K562 (cell line): Measurements from ENCODE around the gene RNF168. TPM values are rescaled to one million over a fixed set of nuclear protein-coding genes. Genes with fewer than 3 reads are reported as not detected.

Experiments
- HLTF ChIP-seq: fragments of 450-650 bp; IDR thresholded peaks from 2 replicates; pipeline ENCODE4 v1.6.1; 2016
- HNRNPH1 ChIP-seq: fragments of 200-400 bp; formaldehyde crosslinking; optimal IDR thresholded peaks from 2 replicates; pipeline ENCODE3; 2017; ENCODE audit warnings: low read depth, mild to moderate bottlenecking, low read length, moderate library complexity
- HNRNPK ChIP-seq: fragments of 200-400 bp; formaldehyde crosslinking; IDR thresholded peaks from one replicate; pipeline ENCODE4 v1.6.1; 2018; ENCODE audit warnings: mild to moderate bottlenecking, low read depth, low read length; ENCODE audit not compliant: poor library complexity, severe bottlenecking
- IFI16 ChIP-seq: fragments of 250-450 bp; sonication (Bioruptor Pico); IDR thresholded peaks from 2 replicates; pipeline ENCODE4 v2.1.2; 2022; ENCODE audit warnings: mild to moderate bottlenecking, inconsistent platforms
- KAT2B ChIP-seq: IDR thresholded peaks from one replicate; pipeline ENCODE4 v1.6.1; 2012; ENCODE audit warnings: low read depth, mild to moderate bottlenecking, control low read depth, inconsistent platforms, low read length, moderate library complexity
- KDM5B ChIP-seq: fragments of 200-600 bp; sonication (generic); IDR thresholded peaks from 2 replicates; pipeline ENCODE4 v1.6.1; 2012; ENCODE audit warnings: low read depth, mild to moderate bottlenecking, moderate library complexity, low read length, control low read depth, inconsistent platforms; ENCODE audit not compliant: insufficient replicate concordance
- MAFG ChIP-seq: fragments of 450-650 bp; conservative IDR thresholded peaks from 2 replicates; pipeline ENCODE4 v1.6.1; 2016; ENCODE audit warnings: missing genetic modification characterization, missing compliant biosample characterization
- MBD1 ChIP-seq: fragments of 250-450 bp; sonication (Bioruptor Pico); IDR thresholded peaks from 2 replicates; pipeline ENCODE4 v1.8.0; 2022; ENCODE audit warnings: inconsistent platforms
- MEF2D ChIP-seq: conservative IDR thresholded peaks from 2 replicates; pipeline ENCODE4 v1.6.1; 2016; ENCODE audit warnings: low read depth, missing genetic modification characterization, missing compliant biosample characterization
- MXD1 ChIP-seq: fragments of 250-450 bp; sonication (Bioruptor Pico); IDR thresholded peaks from 2 replicates; pipeline ENCODE4 v1.8.0; 2021; ENCODE audit warnings: borderline replicate concordance, mild to moderate bottlenecking, moderate library complexity; ENCODE audit not compliant: poor library complexity, severe bottlenecking
- NR3C1 ChIP-seq: sonication (generic); formaldehyde crosslinking; IDR thresholded peaks from 2 replicates; pipeline ENCODE4 v1.8.1; 2022; ENCODE audit warnings: missing genetic modification reagents
- NRF1 ChIP-seq, 2 experiments: fragments of 450-650 bp; IDR thresholded peaks in 1 of 2; conservative IDR thresholded peaks in 1 of 2; 2 replicates each; pipeline ENCODE4 v1.6.1; 2014; ENCODE audit warnings: mild to moderate bottlenecking in 2 of 2
- PHF8 ChIP-seq: fragments of 200-600 bp; sonication (generic); IDR thresholded peaks from 2 replicates; pipeline ENCODE4 v1.6.1; 2012; ENCODE audit warnings: mixed run types, mild to moderate bottlenecking, inconsistent platforms, low read length, moderate library complexity, borderline replicate concordance
- RB1 ChIP-seq: fragments of 450-650 bp; IDR thresholded peaks from 2 replicates; pipeline ENCODE4 v1.6.1; 2017; ENCODE audit warnings: low read depth, mild to moderate bottlenecking
- RBM34 ChIP-seq: fragments of 200-400 bp; formaldehyde crosslinking; IDR thresholded peaks from 2 replicates; pipeline ENCODE4 v1.6.1; 2018; ENCODE audit warnings: low read length, borderline replicate concordance; ENCODE audit not compliant: insufficient read depth
- SIRT6 ChIP-seq: IDR thresholded peaks from one replicate; pipeline ENCODE4 v1.6.1; 2012; ENCODE audit warnings: low read depth, mild to moderate bottlenecking, control low read depth, inconsistent platforms, low read length, moderate library complexity
- SMAD3 ChIP-seq: fragments of 450-650 bp; formaldehyde crosslinking; conservative IDR thresholded peaks from 2 replicates; pipeline ENCODE4 v1.4.0; 2020; ENCODE audit warnings: mild to moderate bottlenecking
- SPI1 ChIP-seq: IDR thresholded peaks from 2 replicates; pipeline ENCODE4 v1.6.1; 2011; ENCODE audit warnings: low read depth, low read length, control low read depth, borderline replicate concordance
- TEAD1 ChIP-seq, 2 experiments: fragments of 450-650 bp in 1 of 2; sonication (generic) in 1 of 2; formaldehyde crosslinking; IDR thresholded peaks; 2 replicates each; pipeline versions ENCODE4 v1.4.0 to v1.8.0; 2020 to 2022; ENCODE audit warnings: mild to moderate bottlenecking in 2 of 2, missing genetic modification reagents in 1 of 2
- ZKSCAN1 ChIP-seq: fragments of 150-350 bp; IDR thresholded peaks from 2 replicates; pipeline ENCODE4 v1.6.1; 2016; ENCODE audit warnings: low read depth, low read length
- ZNF133 ChIP-seq: fragments of 250-450 bp; sonication (Bioruptor Pico); IDR thresholded peaks from 2 replicates; pipeline ENCODE4 v1.4.0; 2020; ENCODE audit warnings: mild to moderate bottlenecking
- ZNF232 ChIP-seq: sonication (generic); formaldehyde crosslinking; IDR thresholded peaks from 2 replicates; pipeline ENCODE4 v1.8.0; 2022; ENCODE audit warnings: mild to moderate bottlenecking, missing genetic modification reagents
- ZNF511 ChIP-seq: sonication (generic); formaldehyde crosslinking; IDR thresholded peaks from 2 replicates; pipeline ENCODE4 v1.8.0; 2022; ENCODE audit warnings: mild to moderate bottlenecking, missing genetic modification reagents
- ZNF668 ChIP-seq: fragments of 250-450 bp; sonication (Bioruptor Pico); IDR thresholded peaks from 2 replicates; pipeline ENCODE4 v1.8.0; 2022; ENCODE audit warnings: mild to moderate bottlenecking, inconsistent platforms
- ZNF696 ChIP-seq: fragments of 250-450 bp; sonication (Bioruptor Pico); conservative IDR thresholded peaks from 2 replicates; pipeline ENCODE4 v1.4.0; 2020; ENCODE audit warnings: mild to moderate bottlenecking, moderate library complexity
- ZNF717 ChIP-seq: fragments of 250-450 bp; sonication (Bioruptor Pico); IDR thresholded peaks from 2 replicates; pipeline ENCODE4 v1.5.0; 2021
- ZNF77 ChIP-seq: fragments of 250-450 bp; sonication (Bioruptor Pico); IDR thresholded peaks from 2 replicates; pipeline ENCODE4 v1.5.0; 2020
- polyA plus RNA-seq, 8 experiments: library from polyadenylated mRNA; depleted of rRNA in 4 of 8; stranded (reverse) in 5 of 8; unstranded in 3 of 8; fragments of >200 nt; fragmentation: Nextera tagmentation in 2 of 8; fragmentation: Illumina TruSeq in 1 of 8; extraction: Ambion mirVana in 2 of 8; extraction: Trizol in 1 of 8; gene quantifications; 2 replicates each; pipeline versions ENCODE4 v1.2.1 to v1.2.3, GENCODE V29; 2011 to 2014; ENCODE audit warnings: inconsistent platforms in 1 of 8, missing spikeins in 1 of 8
- total RNA-seq, 7 experiments: library from RNA; depleted of rRNA in 6 of 7; stranded (reverse); fragments of >200 nt in 6 of 7; fragmentation: Illumina TruSeq in 2 of 7; extraction: Trizol in 2 of 7; gene quantifications; 2 replicates each; pipeline versions ENCODE4 v1.2.1 to v1.2.3, GENCODE V29; 2011 to 2021; ENCODE audit warnings: low replicate concordance in 1 of 7

Gene RNF168
- total and polyA plus RNA-seq, 9 of the 15 experiments (the other 6 are each of a cell fraction or from before 2014, with no cell fraction given) = 6.0 to 32.1 (median 16.6) TPM

GRCh38 chr3:196432137-196432879, 71.3 kb downstream of the RNF168 start, which contains the start of gene UBXN7 (continued):
- TF ChIP-seq MEF2D (tag) (no peak), ZNF232 (CRISPR knock-in tag) (no peak), SIRT6 (no peak), ZNF511 (CRISPR knock-in tag) (no peak; the same call in 1 of the 2 replicates), HLTF (no peak), ZNF77 (CRISPR knock-in tag) (no peak), SPI1 (no peak), KDM5B (peak; percentile 69), HNRNPH1 (no peak), HNRNPK (no peak), RB1 (0 out of 2 replicates have a peak, but pooled peaks have one; percentile 27), ZNF696 (CRISPR knock-in tag) (no peak), PHF8 (peak; percentile 76; the same call in 1 of the 2 replicates), MAFG (tag) (no peak), NR3C1 (no peak), KAT2B (no peak), SMAD3 (no peak), IFI16 (CRISPR knock-in tag) (no peak), ZNF717 (CRISPR knock-in tag) (no peak), ZNF133 (no peak), ZKSCAN1 (peak; percentile 57; the same call in 1 of the 2 replicates), RBM34 (no peak), NRF1 (conservative IDR thresholded peaks at IDR 0.05 in 1 of 2, IDR thresholded peaks at IDR 0.05 in 1 of 2) (peak; percentile 96 to 97), ZNF668 (no peak), MXD1 (CRISPR knock-in tag) (peak; percentile 17), TEAD1 (CRISPR knock-in tag; IDR thresholded peaks at IDR 0.05) (no peak), MBD1 (no peak)
